Neuronal stem cell (in vitro differentiated cells): ENCODE measurements around the gene SLC25A10.

Source experiments
- DNase-seq: peaks from one replicate; pipeline ENCODE4 v3.0.0-alpha.2; 2013; ENCODE audit warnings: low spot score
- H2AFZ ChIP-seq: one replicate; pipeline ENCODE4 v1.6.1; 2013; ENCODE audit warnings: mild to moderate bottlenecking, low read length, inconsistent platforms
- H2AK5ac ChIP-seq: 2 replicates; pipeline ENCODE4 v1.6.1; 2013; ENCODE audit warnings: low read depth, mild to moderate bottlenecking, inconsistent platforms, low read length, moderate library complexity, mixed read lengths
- H2BK120ac ChIP-seq: 2 replicates; pipeline ENCODE4 v1.6.1; 2013; ENCODE audit warnings: low read depth, mild to moderate bottlenecking, inconsistent platforms, low read length, moderate library complexity, mixed read lengths
- H2BK12ac ChIP-seq: one replicate; pipeline ENCODE4 v1.6.1; 2013; ENCODE audit warnings: low read length, inconsistent platforms
- H2BK15ac ChIP-seq: 2 replicates; pipeline ENCODE4 v1.6.1; 2013; ENCODE audit warnings: mild to moderate bottlenecking, low read length, inconsistent platforms, mixed read lengths
- H2BK5ac ChIP-seq: one replicate; pipeline ENCODE4 v1.6.1; 2013; ENCODE audit warnings: inconsistent platforms, mild to moderate bottlenecking, low read length, moderate library complexity
- H3K14ac ChIP-seq: one replicate; pipeline ENCODE4 v1.6.1; 2013; ENCODE audit warnings: low read length, inconsistent platforms
- H3K18ac ChIP-seq: 2 replicates; pipeline ENCODE4 v1.6.1; 2013; ENCODE audit warnings: low read length, inconsistent platforms
- H3K23ac ChIP-seq: 2 replicates; pipeline ENCODE4 v1.6.1; 2013; ENCODE audit warnings: low read depth, mild to moderate bottlenecking, mixed read lengths, low read length, inconsistent platforms; ENCODE audit not compliant: poor library complexity
- H3K27ac ChIP-seq: replicated peaks from 3 replicates; pipeline ENCODE4 v1.5.1; 2013; ENCODE audit warnings: low read length, inconsistent platforms
- H3K27me3 ChIP-seq, 3 experiments: 2 replicates each; pipeline ENCODE4 v1.6.1; 2013; ENCODE audit warnings: low read length in 3 of 3, mild to moderate bottlenecking in 2 of 3, inconsistent platforms in 1 of 3, low read depth in 1 of 3, mixed read lengths in 1 of 3, moderate library complexity in 1 of 3; ENCODE audit not compliant: control insufficient read depth in 3 of 3, insufficient read depth in 3 of 3
- H3K36me3 ChIP-seq, 2 donors: replicated peaks in 1 of 2; 2 replicates each; pipeline ENCODE4 v1.6.1; 2013; ENCODE audit warnings: low read length in 2 of 2; ENCODE audit not compliant: control insufficient read depth in 2 of 2, insufficient read depth in 2 of 2
- H3K4ac ChIP-seq: 2 replicates; pipeline ENCODE4 v1.6.1; 2013; ENCODE audit warnings: inconsistent platforms, mild to moderate bottlenecking, low read length, moderate library complexity
- H3K4me1 ChIP-seq, 2 donors: 1 replicate in 1 of 2; 2 replicates in 1 of 2; pipeline ENCODE4 v1.6.1; 2013; ENCODE audit warnings: low read length in 2 of 2, low read depth in 1 of 2; ENCODE audit not compliant: control insufficient read depth in 2 of 2, insufficient read depth in 1 of 2
- H3K4me2 ChIP-seq: one replicate; pipeline ENCODE4 v1.6.1; 2013; ENCODE audit warnings: mild to moderate bottlenecking, low read length, inconsistent platforms; ENCODE audit not compliant: insufficient read depth, poor library complexity, severe bottlenecking
- H3K4me3 ChIP-seq, 2 donors: 2 replicates each; pipeline ENCODE4 v1.5.1; 2013; ENCODE audit warnings: low read length in 2 of 2, mild to moderate bottlenecking in 2 of 2, inconsistent platforms in 1 of 2, moderate library complexity in 1 of 2
- H3K79me1 ChIP-seq: one replicate; pipeline ENCODE4 v1.6.1; 2013; ENCODE audit warnings: low read depth, mild to moderate bottlenecking, inconsistent platforms, low read length, moderate library complexity
- H3K9ac ChIP-seq: one replicate; pipeline ENCODE4 v1.6.1; 2013; ENCODE audit warnings: mild to moderate bottlenecking, low read depth, low read length, inconsistent platforms; ENCODE audit not compliant: poor library complexity
- H3K9me3 ChIP-seq, 2 donors: replicated peaks in 1 of 2; 2 replicates each; pipeline versions ENCODE3 to v1.6.1; 2013; ENCODE audit warnings: low read length in 2 of 2, mild to moderate bottlenecking in 2 of 2, inconsistent platforms in 1 of 2, low read depth in 1 of 2, mixed read lengths in 1 of 2, moderate library complexity in 1 of 2; ENCODE audit not compliant: control insufficient read depth in 2 of 2, insufficient read depth in 1 of 2
- H4K8ac ChIP-seq: one replicate; pipeline ENCODE4 v1.6.1; 2013; ENCODE audit warnings: low read depth, mild to moderate bottlenecking, inconsistent platforms, low read length, moderate library complexity
- H4K91ac ChIP-seq: one replicate; pipeline ENCODE4 v1.6.1; 2013; ENCODE audit warnings: low read length, low read depth, mild to moderate bottlenecking, inconsistent platforms; ENCODE audit not compliant: poor library complexity
- WGBS, 2 donors: extraction: QIAGEN DNeasy Blood & Tissue Kit; methylation state at CpG; one replicate each; pipeline ENCODE4 v1.1.7; 2013; ENCODE audit warnings: missing lambda C conversion rate in 2 of 2, mixed read lengths in 1 of 2; ENCODE audit not compliant: insufficient read length in 2 of 2, insufficient replicate concordance in 1 of 2; ENCODE audit errors: extremely low coverage in 2 of 2; 5-methylcytosine and 5-hydroxymethylcytosine counted together

Gene SLC25A10

DNA sequence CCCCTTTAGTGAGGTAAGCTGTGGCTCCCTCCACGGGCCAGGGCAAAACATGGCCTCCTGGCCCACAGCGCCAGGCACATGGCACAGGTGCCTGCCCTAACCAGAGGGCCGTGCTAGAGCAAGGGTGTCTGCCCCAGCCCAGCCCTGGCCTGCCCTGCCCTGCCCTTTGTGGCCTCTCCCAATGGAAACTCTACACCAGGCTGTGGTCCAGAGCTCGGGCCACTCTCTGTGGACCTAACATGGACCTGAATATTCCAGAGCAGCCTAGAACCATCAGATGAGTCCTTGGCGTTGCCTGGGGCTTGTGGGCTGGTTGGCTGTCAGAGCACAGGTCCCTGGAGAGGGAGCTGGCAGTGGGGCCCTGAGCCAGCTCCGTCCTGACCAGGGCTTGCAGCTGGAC, 16.9 kb upstream of the SLC25A10 start:
- H3K27ac ChIP-seq = no peak overlapping the region
- no peak overlapping the region for H3K14ac ChIP-seq
- no peak overlapping the region for H3K23ac ChIP-seq
- H3K27me3 ChIP-seq = no peaks in the 10 kb centered on the region
- no peak overlapping the region for H2AK5ac ChIP-seq
- H3K79me1 ChIP-seq = peaks cover 13% of the 10 kb centered on the region
- no peak for DNase-seq
- no CpG with 5 or more reads among the region's 6 CpGs for WGBS, 2 donors
- H3K4me2 ChIP-seq = no peak overlapping the region
- H4K8ac ChIP-seq = no peak overlapping the region
- H3K4me1 ChIP-seq = no peaks in the 10 kb centered on the region
- no peak overlapping the region for H2BK15ac ChIP-seq
- H3K4ac ChIP-seq = no peak overlapping the region
- H3K9ac ChIP-seq = no peak overlapping the region
- no peak overlapping the region for H2BK5ac ChIP-seq
- H3K36me3 ChIP-seq = peaks cover 59 to 96% of the 10 kb centered on the region in 2 donors
- no peak overlapping the region for H2BK120ac ChIP-seq
- no peak overlapping the region for H3K18ac ChIP-seq
- no peak overlapping the region for H2BK12ac ChIP-seq
- H2AFZ ChIP-seq = no peak overlapping the region
- no peak overlapping the region for H3K4me3 ChIP-seq
- no peak overlapping the region for H4K91ac ChIP-seq
- H3K9me3 ChIP-seq = no peaks in the 10 kb centered on the region

DNA sequence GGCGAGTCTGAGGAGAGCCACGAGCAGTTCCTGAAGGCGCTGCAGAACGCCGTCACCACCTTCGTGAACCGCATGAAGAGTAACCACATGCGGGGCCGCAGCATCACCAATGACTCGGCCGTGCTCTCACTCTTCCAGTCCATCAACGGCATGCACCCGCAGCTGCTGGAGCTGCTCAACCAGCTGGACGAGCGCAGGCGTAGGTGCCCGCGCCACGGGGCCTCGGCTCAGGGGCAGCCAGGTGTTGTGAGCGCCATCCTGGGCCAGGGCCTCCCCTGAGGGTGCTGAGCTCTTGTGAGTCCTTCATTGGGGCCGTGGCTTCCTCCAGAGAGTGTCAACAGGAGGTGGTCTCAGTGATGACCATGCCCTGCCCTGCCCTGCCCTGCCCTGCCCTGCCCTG, 16.3 kb upstream of the SLC25A10 start:
- Histone ChIP-seq H3K36me3 (peaks cover 59 to 95% of the 10 kb centered on the region in 2 donors), H3K4me2 (no peak overlapping the region), H2AK5ac (no peak overlapping the region), H2BK12ac (no peak overlapping the region), H3K27me3 (no peaks in the 10 kb centered on the region), H2BK15ac (no peak overlapping the region), H3K14ac (peak overlapping the region; percentile 56), H3K9ac (peak overlapping the region; percentile 60), H2BK120ac (no peak overlapping the region), H3K27ac (no peak overlapping the region), H3K79me1 (peaks cover 15% of the 10 kb centered on the region), H3K4me3 (no peak overlapping the region), H3K9me3 (no peaks in the 10 kb centered on the region), H3K4me1 (no peaks in the 10 kb centered on the region), H4K8ac (no peak overlapping the region), H3K4ac (no peak overlapping the region), H4K91ac (no peak overlapping the region), H2BK5ac (no peak overlapping the region), H3K18ac (no peak overlapping the region), H2AFZ (no peak overlapping the region), H3K23ac (peak overlapping the region; percentile 43)
- WGBS, 2 donors = no CpG with 5 or more reads among the region's 22 CpGs
- DNase-seq = no peak

GRCh38 chr17:81696218-81696941, 15.7 kb upstream of the SLC25A10 start:
- Histone ChIP-seq H3K14ac (no peak overlapping the region), H3K4ac (no peak overlapping the region), H2BK12ac (no peak overlapping the region), H4K91ac (no peak overlapping the region), H4K8ac (peak overlapping the region; percentile 56), H2BK5ac (no peak overlapping the region), H3K36me3 (peaks cover 63 to 95% of the 10 kb centered on the region in 2 donors), H2AFZ (no peak overlapping the region), H3K9ac (peak overlapping the region; percentile 55), H3K9me3 (no peaks in the 10 kb centered on the region), H2BK15ac (no peak overlapping the region), H2BK120ac (no peak overlapping the region), H3K23ac (peak overlapping the region; percentile 43), H3K4me3 (no peak overlapping the region), H3K18ac (no peak overlapping the region), H3K4me1 (peaks cover 0 to 2% of the 10 kb centered on the region in 2 donors), H2AK5ac (no peak overlapping the region), H3K27ac (no peak overlapping the region), H3K79me1 (peaks cover 20% of the 10 kb centered on the region), H3K4me2 (no peak overlapping the region), H3K27me3 (no peaks in the 10 kb centered on the region)
- no peak for DNase-seq
- no CpG with 5 or more reads among the region's 40 CpGs for WGBS, 2 donors

DNA sequence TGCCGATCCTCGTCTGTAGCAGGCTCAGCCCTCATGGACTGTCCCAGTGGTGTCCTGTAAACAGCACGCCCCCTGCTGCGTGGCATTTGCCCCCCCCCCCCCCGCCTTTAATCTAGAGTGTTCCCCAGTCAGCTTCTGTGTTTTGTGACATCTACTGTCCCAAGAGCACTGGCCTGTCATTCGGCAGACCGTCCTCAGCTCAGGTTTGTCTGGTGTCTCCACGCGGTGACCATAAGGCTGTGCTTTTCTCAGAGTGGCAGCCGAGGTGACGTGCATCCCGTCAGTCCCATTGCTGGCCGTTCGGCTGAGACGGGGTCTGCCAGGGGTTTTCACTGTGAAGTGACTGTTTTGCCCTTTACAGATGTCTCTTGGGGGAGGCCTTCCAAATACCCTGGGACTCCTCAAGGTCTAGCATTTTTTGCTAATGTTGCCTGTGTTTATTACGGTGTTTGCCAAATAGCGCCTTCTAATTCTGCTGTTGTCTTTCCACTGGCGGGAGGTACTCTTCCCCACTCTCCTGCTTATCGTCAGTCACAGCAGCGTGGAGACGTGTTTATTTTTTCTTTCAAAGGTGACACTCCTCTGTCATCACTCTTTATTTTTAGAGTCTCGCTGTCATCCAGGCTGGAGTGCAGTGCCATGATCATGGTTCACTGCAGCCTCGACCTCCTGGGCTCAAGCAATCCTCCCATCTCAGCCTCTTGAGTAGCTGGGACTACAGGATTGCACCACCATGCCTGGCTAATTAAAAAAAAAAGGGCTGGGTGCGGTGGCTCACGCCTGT, 14.6 kb upstream of the SLC25A10 start:
- no peak for DNase-seq
- Histone ChIP-seq H3K4me2 (no peak overlapping the region), H3K23ac (no peak overlapping the region), H3K4ac (no peak overlapping the region), H3K9me3 (no peaks in the 10 kb centered on the region), H2BK5ac (no peak overlapping the region), H2AFZ (no peak overlapping the region), H3K27ac (no peak overlapping the region), H4K8ac (no peak overlapping the region), H2BK15ac (no peak overlapping the region), H2AK5ac (no peak overlapping the region), H3K9ac (no peak overlapping the region), H2BK12ac (no peak overlapping the region), H3K36me3 (peaks cover 58 to 95% of the 10 kb centered on the region in 2 donors), H4K91ac (no peak overlapping the region), H3K14ac (no peak overlapping the region), H3K79me1 (peaks cover 29% of the 10 kb centered on the region), H3K27me3 (no peaks in the 10 kb centered on the region), H3K4me1 (peaks cover 4 to 13% of the 10 kb centered on the region in 2 donors), H3K18ac (no peak overlapping the region), H2BK120ac (no peak overlapping the region), H3K4me3 (no peak overlapping the region)
- no CpG with 5 or more reads among the region's 25 CpGs for WGBS, 2 donors
